ENCODE measurements around the gene RFK.
"Not testable (repeated sequence)": the region's sequence is repeated elsewhere in the genome, so short reads cannot be mapped to it uniquely, and the experiment has no call there.

The RFK gene

DNA sequence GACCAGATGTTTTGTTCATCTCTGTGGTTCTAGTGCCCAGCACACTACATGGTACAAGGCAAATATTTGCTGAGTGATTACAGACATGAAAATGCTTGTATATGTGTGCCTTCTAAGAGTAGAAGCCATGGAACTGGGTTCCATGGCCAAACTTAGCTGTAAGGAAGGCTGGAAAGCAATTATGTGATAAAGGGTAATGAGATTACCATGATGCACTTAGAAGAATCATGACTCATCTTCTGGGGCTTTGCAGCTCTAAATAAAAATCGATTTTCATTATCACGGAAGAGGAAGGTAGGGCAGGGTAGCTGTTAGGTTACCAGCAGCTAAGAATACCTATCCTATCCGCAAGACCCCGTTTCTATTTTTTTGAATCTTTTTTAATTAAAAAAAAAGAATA lies 28.0 kb downstream of the RFK start:
- H3K79me2 ChIP-seq (ENCODE audit: insufficient read depth, low read length): no peaks in the 10 kb centered on the region
- no peak overlapping the region for H2AFZ ChIP-seq (ENCODE audit: low read length)
- no peaks in the 10 kb centered on the region for H3K27me3 ChIP-seq (ENCODE audit: insufficient read depth, low read length, poor library complexity, severe bottlenecking)
- H3F3A ChIP-seq (ENCODE audit: low read depth): no peaks in the 10 kb centered on the region
- no peaks in the 10 kb centered on the region for H4K20me1 ChIP-seq (ENCODE audit: insufficient read depth, low read length, poor library complexity, severe bottlenecking)
- H3K36me3 ChIP-seq (ENCODE audit: insufficient read depth, low read length): no peaks in the 10 kb centered on the region
- no peak overlapping the region for H3K4me2 ChIP-seq (ENCODE audit: low read depth, low read length, poor library complexity, severe bottlenecking)
- no peaks in the 10 kb centered on the region for H3K9me2 ChIP-seq (replicated peaks; ENCODE audit: low read depth, low read length)
- H3K9ac ChIP-seq (ENCODE audit: low read depth, low read length, poor library complexity, severe bottlenecking): no peak overlapping the region
- TF ChIP-seq EZH2phosphoT487 (IDR thresholded peaks at IDR 0.05; ENCODE audit: borderline replicate concordance) (no peak), CTCF (conservative IDR thresholded peaks at IDR 0.05; ENCODE audit: low read length) (no peak)
- peaks cover 6% of the 10 kb centered on the region for H3K4me1 ChIP-seq (ENCODE audit: insufficient read depth, low read length, poor library complexity, severe bottlenecking)
- no peak overlapping the region for H3K4me3 ChIP-seq (ENCODE audit: low read length, poor library complexity, severe bottlenecking)
- no peaks in the 10 kb centered on the region for H3K9me3 ChIP-seq (ENCODE audit: insufficient read depth, low read depth, low read length)

DNA sequence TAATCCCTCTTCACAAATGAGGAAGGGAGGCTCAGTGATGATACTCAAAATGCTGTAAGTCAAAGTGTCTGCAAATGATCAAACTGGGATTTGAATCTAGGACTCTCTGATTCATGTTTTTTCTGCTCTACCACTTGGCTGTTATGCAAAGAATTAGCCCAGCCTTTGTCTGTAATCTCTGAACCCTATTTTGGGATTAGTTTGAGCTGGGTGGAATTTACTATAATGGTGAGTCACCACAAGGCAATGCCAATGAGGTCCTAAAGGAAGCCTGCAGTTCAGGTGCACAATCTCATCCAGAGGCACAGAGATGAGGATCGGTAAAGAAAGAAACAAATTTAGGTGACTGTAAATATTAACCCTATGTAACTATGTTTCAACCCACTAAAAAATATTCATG lies 29.2 kb downstream of the RFK start:
- Histone ChIP-seq H3K36me3 (ENCODE audit: insufficient read depth, low read length) (no peaks in the 10 kb centered on the region), H3K4me2 (ENCODE audit: low read depth, low read length, poor library complexity, severe bottlenecking) (no peak overlapping the region), H3K4me1 (ENCODE audit: insufficient read depth, low read length, poor library complexity, severe bottlenecking) (peaks cover 6% of the 10 kb centered on the region), H3K9me2 (replicated peaks; ENCODE audit: low read depth, low read length) (no peaks in the 10 kb centered on the region), H3K79me2 (ENCODE audit: insufficient read depth, low read length) (no peaks in the 10 kb centered on the region), H3K9me3 (ENCODE audit: insufficient read depth, low read depth, low read length) (no peaks in the 10 kb centered on the region), H3K9ac (ENCODE audit: low read depth, low read length, poor library complexity, severe bottlenecking) (no peak overlapping the region), H3K27me3 (ENCODE audit: insufficient read depth, low read length, poor library complexity, severe bottlenecking) (no peaks in the 10 kb centered on the region), H2AFZ (ENCODE audit: low read length) (no peak overlapping the region), H4K20me1 (ENCODE audit: insufficient read depth, low read length, poor library complexity, severe bottlenecking) (no peaks in the 10 kb centered on the region), H3F3A (ENCODE audit: low read depth) (no peaks in the 10 kb centered on the region), H3K4me3 (ENCODE audit: low read length, poor library complexity, severe bottlenecking) (no peak overlapping the region)
- TF ChIP-seq CTCF (conservative IDR thresholded peaks at IDR 0.05; ENCODE audit: low read length) (no peak), EZH2phosphoT487 (IDR thresholded peaks at IDR 0.05; ENCODE audit: borderline replicate concordance) (no peak)

DNA sequence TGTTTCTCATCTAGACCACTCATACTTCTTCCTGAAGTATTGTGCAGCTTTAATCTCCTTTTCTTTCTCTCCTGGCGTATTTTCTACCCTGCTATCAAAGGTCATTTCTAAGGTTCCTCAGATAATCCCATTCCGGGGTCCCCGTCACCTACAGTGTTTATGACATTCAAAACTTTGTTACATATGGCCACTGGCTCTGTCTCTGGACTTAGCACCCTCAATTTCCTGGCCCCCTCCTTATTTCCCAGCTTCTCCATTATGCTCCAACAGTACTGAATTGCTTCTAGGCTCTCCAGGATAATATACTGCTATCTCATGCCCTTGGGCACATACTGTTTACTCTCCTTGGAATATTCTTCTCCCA lies 31.2 kb downstream of the RFK start:
- no peaks in the 10 kb centered on the region for H3K9me3 ChIP-seq (ENCODE audit: insufficient read depth, low read depth, low read length)
- no peak overlapping the region for H3K4me2 ChIP-seq (ENCODE audit: low read depth, low read length, poor library complexity, severe bottlenecking)
- H3K9me2 ChIP-seq (replicated peaks; ENCODE audit: low read depth, low read length): no peaks in the 10 kb centered on the region
- no peak overlapping the region for H3K9ac ChIP-seq (ENCODE audit: low read depth, low read length, poor library complexity, severe bottlenecking)
- no peaks in the 10 kb centered on the region for H3K36me3 ChIP-seq (ENCODE audit: insufficient read depth, low read length)
- no peak overlapping the region for H2AFZ ChIP-seq (ENCODE audit: low read length)
- no peaks in the 10 kb centered on the region for H3K79me2 ChIP-seq (ENCODE audit: insufficient read depth, low read length)
- no peak overlapping the region for H3K4me3 ChIP-seq (ENCODE audit: low read length, poor library complexity, severe bottlenecking)
- no peaks in the 10 kb centered on the region for H3K27me3 ChIP-seq (ENCODE audit: insufficient read depth, low read length, poor library complexity, severe bottlenecking)
- H4K20me1 ChIP-seq (ENCODE audit: insufficient read depth, low read length, poor library complexity, severe bottlenecking): no peaks in the 10 kb centered on the region
- TF ChIP-seq CTCF (conservative IDR thresholded peaks at IDR 0.05; ENCODE audit: low read length) (no peak), EZH2phosphoT487 (IDR thresholded peaks at IDR 0.05; ENCODE audit: borderline replicate concordance) (no peak)
- H3K4me1 ChIP-seq (ENCODE audit: insufficient read depth, low read length, poor library complexity, severe bottlenecking): no peaks in the 10 kb centered on the region
- no peaks in the 10 kb centered on the region for H3F3A ChIP-seq (ENCODE audit: low read depth)

DNA sequence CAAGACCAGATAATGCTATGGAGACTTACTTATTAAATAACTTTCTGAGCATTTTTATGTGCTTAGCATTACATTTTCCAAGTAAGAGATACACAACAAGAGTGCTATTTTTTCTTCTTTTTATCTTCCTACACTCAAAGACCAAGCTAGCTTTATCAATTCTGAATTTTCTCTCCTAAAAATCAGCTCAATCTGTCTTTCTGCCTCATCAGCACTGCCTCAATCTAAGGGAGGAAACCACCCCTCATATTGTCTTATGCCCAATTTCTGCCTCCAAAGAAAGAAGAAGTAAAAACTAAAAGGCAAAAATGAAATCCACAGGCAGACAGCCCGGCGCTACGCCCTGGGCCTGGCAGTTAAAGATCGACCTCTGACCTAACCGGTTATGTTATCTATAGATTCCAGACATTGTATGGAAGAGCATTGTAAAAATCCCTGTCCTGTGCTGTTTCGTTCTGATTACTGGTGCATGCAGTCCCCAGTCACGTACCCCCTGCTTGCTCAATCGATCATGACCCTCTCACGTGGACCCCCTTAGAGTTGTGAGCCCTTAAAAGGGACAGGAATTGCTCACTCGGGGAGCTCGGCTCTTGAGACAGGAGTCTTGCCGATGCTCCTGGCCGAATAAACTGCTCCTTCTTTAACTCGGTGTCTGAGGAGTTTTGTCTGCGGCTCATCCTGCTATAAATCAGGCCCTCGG lies 31.7 kb downstream of the RFK start:
- H4K20me1 ChIP-seq (ENCODE audit: insufficient read depth, low read length, poor library complexity, severe bottlenecking); H3K4me1 ChIP-seq (ENCODE audit: insufficient read depth, low read length, poor library complexity, severe bottlenecking); H2AFZ ChIP-seq (ENCODE audit: low read length); H3K36me3 ChIP-seq (ENCODE audit: insufficient read depth, low read length); H3K4me2 ChIP-seq (ENCODE audit: low read depth, low read length, poor library complexity, severe bottlenecking); H3K4me3 ChIP-seq (ENCODE audit: low read length, poor library complexity, severe bottlenecking); H3K9me2 ChIP-seq (replicated peaks; ENCODE audit: low read depth, low read length); H3K9ac ChIP-seq (ENCODE audit: low read depth, low read length, poor library complexity, severe bottlenecking); H3K9me3 ChIP-seq (ENCODE audit: insufficient read depth, low read depth, low read length); H3F3A ChIP-seq (ENCODE audit: low read depth); H3K79me2 ChIP-seq (ENCODE audit: insufficient read depth, low read length); H3K27me3 ChIP-seq (ENCODE audit: insufficient read depth, low read length, poor library complexity, severe bottlenecking): not testable (repeated sequence)
